Tongue (tissue), 2 donors: ENCODE results near the gene CRYBB1. TPM values are rescaled to one million over a fixed set of nuclear protein-coding genes. Genes with fewer than 3 reads are reported as not detected.
A peak's percentile ranks its signal among the peaks of the same experiment; 100 is the strongest.

Source experiments
- DNase-seq: peaks from one replicate; pipeline ENCODE4 v3.0.0-alpha.2; 2015
- total RNA-seq: library from RNA; depleted of rRNA; stranded (reverse); fragments of >200 nt; gene quantifications from one replicate; pipeline ENCODE4 v1.2.3, GENCODE V29; 2014

The CRYBB1 gene
- total RNA-seq, 1 donor from 2014 or later = not detected

- DNase-seq = no peak
These were observed 13.5 kb downstream of the CRYBB1 start for GRCh38 chr22:26604368-26604767.

- DNase-seq = no peak
These were observed 15.7 kb downstream of the CRYBB1 start for GRCh38 chr22:26602127-26602526.

DNA sequence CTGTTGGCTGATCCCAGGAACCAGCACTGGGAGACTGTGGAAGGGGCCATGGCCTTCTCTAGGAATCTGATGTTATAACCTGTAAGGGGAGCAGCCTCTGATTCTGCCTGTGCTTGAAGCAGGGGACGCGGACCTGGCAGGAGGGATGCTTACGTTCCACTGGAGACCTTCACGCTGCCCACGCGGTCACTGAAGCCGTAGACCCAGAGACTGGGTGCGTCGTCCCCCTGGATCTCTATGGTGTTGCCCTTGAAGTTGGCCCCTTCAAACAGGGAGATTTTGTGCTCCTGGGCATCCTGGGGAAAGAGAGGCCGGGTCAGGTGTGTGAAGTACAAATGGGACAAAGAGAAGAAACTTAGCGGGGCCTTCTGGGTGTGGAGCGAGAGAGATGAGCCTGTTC, 16.1 kb downstream of the CRYBB1 start:
- DNase-seq = no peak

DNA sequence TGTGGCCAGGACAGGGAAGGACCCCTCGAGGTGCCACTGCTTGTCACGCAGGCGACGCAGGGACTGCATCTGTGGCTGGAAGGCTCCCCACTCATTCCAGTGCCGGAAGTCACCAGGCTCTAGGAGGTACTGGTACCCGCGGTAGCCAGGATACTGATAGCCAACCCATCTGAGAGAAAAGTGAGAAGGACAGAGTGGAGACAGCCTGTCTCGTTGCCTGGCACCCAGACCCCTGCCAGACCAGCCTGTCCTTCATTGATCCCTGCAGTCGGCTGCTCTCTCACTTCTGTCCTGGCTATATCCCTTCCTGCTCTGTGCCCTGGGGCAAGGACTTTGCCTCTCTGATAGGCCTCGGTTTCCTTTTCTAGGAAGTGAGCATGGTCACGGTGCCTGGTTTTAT, 18.3 kb downstream of the CRYBB1 start:
- DNase-seq = no peak

- no peak for DNase-seq
These were observed 20.3 kb downstream of the CRYBB1 start for GRCh38 chr22:26597480-26597879.

DNA sequence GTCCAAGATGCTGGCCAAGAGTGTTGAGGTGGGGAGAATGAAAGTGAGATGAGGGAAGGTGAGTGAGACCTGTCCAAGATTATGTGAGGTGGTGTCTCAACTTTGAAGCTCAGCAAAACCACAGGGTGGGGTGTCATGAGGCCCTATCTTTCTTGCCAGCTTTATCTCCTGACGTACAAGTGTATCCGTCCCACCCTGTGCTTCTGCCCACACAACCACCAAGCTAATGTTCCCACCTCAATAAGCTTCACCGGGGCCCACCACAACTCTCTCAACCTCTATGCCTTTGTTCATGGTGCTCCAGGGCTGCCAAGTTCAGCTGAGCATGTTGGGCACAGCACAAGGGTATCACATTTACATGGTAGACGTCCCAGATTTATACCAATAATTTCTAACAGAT, 20.8 kb downstream of the CRYBB1 start:
- no peak for DNase-seq

GRCh38 chr22:26593763-26594162, 24.1 kb downstream of the CRYBB1 start:
- no peak for DNase-seq

DNA sequence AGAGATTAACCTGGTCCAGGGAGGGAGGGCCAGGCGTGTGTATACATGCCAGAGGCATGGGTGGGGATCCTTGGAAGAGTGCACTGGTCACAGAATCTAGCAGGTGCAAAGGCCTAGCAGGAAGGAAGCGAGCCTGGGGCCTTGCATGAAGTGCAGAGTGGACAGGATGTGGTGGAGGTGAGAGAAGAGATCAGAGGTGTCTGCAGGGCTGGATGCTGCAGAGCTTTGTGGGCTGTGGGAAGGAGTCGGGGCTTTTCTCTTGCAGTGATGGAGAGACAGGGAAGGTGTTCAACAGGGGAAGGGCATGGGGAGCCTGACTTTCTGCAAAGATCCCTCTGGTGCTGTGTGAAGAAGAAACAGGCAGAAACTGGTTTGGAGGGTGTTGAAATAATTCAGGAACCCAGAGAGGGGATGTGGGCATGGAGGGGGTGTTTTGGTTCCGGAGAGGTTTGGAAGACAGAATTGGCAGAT, 25.4 kb downstream of the CRYBB1 start:
- no peak for DNase-seq

DNA sequence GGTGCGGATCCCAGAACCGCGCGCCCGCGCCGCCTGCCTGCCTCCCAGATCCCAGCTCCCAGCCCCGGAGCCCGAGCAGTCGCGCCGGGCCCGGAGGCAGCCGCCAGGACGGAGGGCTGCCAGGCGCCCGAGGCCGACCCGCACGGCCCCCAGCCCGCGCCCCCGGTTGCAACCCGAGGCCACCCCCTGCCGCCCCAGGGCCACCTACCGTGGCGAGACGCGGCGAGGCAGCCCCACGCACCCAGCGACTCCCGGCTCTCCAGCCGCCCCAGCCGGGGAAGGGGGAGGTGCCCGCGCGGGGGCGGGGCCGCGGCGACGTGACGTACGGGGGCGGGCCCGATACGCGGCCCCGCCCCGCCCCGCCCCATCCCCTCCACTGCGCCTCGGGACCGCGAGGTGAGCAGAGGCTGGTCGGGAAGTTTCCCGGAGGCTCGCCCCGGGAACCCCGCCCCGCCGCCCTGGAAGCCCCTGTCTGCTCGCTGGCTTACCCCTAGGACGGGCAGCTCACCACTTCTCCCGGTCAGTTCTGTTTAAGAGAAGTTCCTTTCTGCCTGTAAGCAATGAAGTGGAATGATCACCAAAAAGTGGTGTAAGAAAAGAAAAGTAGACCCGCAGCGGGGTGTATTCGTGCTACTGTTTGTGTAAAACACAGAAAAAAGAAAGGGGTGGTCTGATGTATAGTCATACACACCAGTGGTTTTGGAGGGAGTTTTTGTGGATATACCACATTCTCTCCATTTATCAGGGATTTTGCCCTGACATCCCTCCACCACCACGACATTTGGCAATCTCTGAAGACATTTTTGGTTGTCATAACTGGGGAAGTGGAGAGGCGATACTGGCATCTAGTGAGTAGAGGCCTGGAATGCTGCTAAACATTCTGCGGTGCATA, 27.7 kb downstream of the CRYBB1 start, which contains the start of gene TPST2:
TSS of gene TPST2 (minus strand) at position 288 of the 892 bp plus-strand sequence. CDS start 48,502 bp downstream, outside the sequence.
- peak; percentile 89 for DNase-seq

GRCh38 chr22:26589367-26589844, 28.4 kb downstream of the CRYBB1 start:
- no peak for DNase-seq

GRCh38 chr22:26588729-26589366, 29.0 kb downstream of the CRYBB1 start:
- DNase-seq = peak; percentile 22

DNA sequence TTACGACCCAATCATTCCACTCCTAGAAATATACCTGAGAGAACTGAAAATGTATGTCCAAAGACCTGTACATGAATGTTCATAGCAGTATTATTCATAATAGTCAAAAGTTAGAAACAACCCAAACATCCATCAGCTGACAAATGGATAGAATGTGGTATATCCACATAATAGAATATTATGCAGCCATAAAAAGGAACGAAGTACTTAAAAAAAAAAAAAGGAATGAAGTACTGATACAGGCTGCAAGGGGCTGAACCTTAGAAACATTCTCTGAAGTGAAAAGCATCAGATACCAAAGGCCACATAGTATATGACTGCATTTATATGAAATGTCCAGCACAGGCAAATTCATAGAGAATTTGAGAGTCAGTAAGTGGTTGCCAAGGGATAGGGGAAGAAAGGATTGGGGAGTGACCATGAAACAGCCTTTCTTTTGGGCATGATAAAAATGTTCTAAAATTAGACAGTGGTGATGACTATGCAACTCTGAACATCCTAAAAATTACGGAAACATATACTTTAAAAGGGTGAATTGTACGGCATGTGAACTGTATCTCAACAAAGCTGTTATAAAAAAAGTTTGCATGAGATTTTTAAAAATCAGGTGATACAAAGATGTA, 29.7 kb downstream of the CRYBB1 start:
- DNase-seq = no peak

DNA sequence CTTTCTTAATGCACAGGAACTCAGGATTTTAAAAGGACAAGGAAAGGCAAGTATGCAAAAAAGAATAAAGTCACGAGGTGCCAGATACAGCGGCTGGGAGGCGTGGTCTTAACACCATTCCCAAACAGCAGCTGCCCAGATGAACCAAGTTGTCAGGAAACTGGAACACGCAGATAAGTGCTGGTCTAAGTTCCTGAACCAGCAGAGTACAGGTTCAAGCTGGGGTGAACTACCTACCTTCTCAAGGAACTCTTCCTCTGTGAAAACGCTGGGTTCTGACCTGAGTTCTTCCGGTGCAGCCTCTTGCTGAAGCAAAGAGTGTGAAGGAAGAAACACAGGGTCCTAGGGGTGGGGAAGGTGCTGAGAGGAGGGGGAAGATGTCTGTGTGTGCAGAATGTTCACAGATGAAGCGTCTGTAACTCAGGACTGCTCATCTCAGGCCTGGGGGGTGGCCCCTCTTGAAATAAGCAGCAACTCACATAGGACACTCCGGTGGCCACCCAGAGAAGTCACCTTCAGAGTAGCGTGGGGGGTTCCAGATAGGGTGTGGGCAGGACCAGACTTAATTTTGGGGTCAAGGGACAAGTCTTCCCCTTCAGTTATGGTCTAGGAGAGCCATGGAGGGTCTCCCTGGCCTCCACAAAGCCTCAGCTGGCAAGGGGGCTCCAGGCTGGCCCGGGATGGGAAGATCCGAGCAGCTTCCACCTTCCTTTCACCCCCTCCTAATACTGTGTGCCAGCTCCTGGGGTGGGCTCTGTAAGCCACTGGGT, 31.1 kb downstream of the CRYBB1 start:
- no peak for DNase-seq

DNA sequence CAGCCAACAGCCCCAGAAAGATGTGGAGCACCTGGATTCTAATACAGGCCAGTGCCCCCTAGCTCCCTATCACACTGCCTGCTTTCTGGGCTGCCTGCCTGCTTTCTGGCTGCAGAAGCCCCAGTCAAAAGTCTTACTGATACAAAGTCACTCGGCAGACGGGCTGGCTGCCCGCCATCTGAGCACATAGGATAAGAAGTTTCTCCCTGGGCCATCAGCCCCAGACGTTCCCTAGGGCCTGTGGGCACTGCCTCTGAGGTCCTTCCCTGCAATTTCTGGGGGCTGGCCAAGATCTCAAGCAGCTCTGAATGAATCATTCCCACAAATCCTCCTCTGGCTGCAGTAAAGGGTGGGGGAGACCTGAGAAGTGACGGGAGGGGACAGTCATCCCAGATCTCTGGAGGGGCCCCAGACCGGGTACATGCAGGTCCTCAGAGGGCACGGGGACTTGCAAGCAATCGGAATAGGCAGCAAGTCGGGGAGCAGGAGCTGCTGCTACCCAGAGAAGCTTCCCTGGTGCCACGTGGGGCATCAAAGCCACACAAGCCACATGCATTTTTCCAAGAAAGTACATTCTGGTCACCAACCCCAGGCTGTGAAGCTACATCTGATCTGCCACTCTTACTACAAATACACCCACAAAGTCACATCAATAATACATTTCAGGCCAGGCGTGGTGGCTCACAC, 32.6 kb downstream of the CRYBB1 start:
- DNase-seq = peak; percentile 35

GRCh38 chr22:26584010-26584409, 33.8 kb downstream of the CRYBB1 start:
- DNase-seq = no peak

DNA sequence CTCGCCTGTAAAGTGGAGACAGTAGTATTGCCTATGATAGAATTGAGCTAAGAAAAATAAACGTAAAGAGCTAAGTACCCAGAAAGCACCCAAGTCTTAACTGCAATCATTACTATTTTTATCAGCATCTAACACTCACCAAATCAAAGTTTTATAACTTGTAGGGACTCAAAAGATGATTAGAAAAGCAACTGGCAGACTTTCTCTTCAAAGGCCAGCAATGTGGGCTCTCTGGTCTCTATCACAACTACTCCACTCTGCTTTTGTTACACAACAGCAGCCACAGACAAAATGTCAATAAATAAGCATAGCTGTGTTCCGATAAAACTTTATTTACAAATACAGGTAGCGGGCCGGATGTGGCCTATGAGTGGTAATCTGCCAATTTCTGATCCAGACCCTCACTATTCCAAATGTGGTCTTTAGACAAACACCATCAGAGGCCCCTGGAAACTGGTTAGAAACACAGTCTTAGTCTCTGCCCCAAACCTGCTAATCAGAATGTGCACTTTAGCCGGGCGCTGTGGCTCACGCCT, 36.1 kb downstream of the CRYBB1 start:
- no peak for DNase-seq

- no peak for DNase-seq
These were observed 36.8 kb downstream of the CRYBB1 start for GRCh38 chr22:26581026-26581425.

DNA sequence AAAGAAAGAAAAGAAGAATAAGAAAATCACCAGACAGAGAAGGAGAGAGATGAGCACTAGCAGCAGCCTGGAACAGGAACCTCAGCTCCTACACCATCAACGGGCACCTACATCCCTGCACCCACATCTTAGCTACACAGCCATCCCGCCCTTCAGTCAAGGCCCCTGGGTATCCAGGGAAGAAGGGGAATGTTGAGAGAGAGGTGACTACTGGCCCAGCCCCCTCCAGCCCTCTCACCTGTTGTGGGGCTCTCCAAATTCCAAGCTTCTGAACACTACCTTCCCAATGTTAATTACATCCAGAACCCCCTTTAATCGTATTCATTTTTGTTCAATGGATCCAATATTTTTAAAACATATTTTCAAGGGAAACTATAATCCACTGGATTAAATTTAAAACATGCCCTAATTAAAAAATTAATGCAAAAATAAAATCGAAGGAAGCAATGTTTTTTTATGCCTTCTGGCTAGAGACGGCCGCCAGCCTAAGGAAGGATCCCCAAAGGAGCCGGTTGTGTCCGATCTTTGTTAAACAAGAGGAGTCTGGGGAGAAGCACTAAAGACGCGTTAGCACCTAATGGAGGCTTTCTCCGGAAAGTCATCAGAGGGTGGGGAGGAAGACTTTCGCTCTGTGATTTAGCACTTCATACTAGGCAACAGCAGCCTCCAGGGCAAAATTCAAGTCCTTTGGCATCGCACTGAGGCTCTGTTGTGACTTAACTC, 37.4 kb downstream of the CRYBB1 start:
- no peak for DNase-seq

GRCh38 chr22:26579331-26579886, 38.4 kb downstream of the CRYBB1 start:
- DNase-seq = no peak

GRCh38 chr22:26577081-26577480, 40.7 kb downstream of the CRYBB1 start:
- DNase-seq = no peak
